Measurements from ENCODE around the gene GNA12. TPM values are rescaled to one million over a fixed set of nuclear protein-coding genes. Genes with fewer than 3 reads are reported as not detected.
A peak's percentile ranks its signal among the peaks of the same experiment; 100 is the strongest.

Gene GNA12
- total and polyA plus RNA-seq, 9 of the 15 experiments (the other 6 are each of a cell fraction or from before 2014, with no cell fraction given), result 0.65 to 32.7 (median 9.6) TPM

GRCh38 chr7:2771274-2771731, 72.8 kb downstream of the GNA12 start (continued):
- TF ChIP-seq ZNF175 (CRISPR knock-in tag; IDR thresholded peaks at IDR 0.05; ENCODE audit: low read depth) (peak; percentile 71; the same call in 1 of the 2 replicates), TRIM28 (IDR thresholded peaks at IDR 0.05) (peak; percentile 53; the same call in 1 of the 2 replicates), TCF7 (IDR thresholded peaks at IDR 0.05; ENCODE audit: borderline replicate concordance) (no peak), RFX5 (IDR thresholded peaks at IDR 0.05; ENCODE audit: low read depth, low read length) (no peak), ZNF41 (CRISPR knock-in tag; conservative IDR thresholded peaks at IDR 0.05) (no peak; the same call in 1 of the 2 replicates), ZNF655 (CRISPR knock-in tag; IDR thresholded peaks at IDR 0.05) (no peak), KAT7 (CRISPR knock-in tag; IDR thresholded peaks at IDR 0.05; ENCODE audit: borderline replicate concordance) (no peak), ZNF436 (CRISPR knock-in tag; IDR thresholded peaks at IDR 0.05) (no peak), IFI16 (CRISPR knock-in tag; IDR thresholded peaks at IDR 0.05) (no peak), PCBP2 (IDR thresholded peaks at IDR 0.05; ENCODE audit: low read depth, low read length, poor library complexity, severe bottlenecking) (no peak), RFX7 (CRISPR knock-in tag; IDR thresholded peaks at IDR 0.05) (no peak), ATF4 (CRISPR knock-in tag; IDR thresholded peaks at IDR 0.05) (0 out of 2 replicates have a peak, but pooled peaks have one; percentile 26), LCOR (CRISPR knock-in tag; IDR thresholded peaks at IDR 0.05) (peak; percentile 72; the same call in 1 of the 2 replicates), SAP30 (IDR thresholded peaks at IDR 0.05; ENCODE audit: borderline replicate concordance, insufficient read depth, low read depth, low read length, poor library complexity, severe bottlenecking) (no peak), SRSF7 (optimal IDR thresholded peaks at IDR 0.05; ENCODE audit: low read depth, low read length) (no peak), ZNF644 (tag; IDR thresholded peaks at IDR 0.05; ENCODE audit: low read depth) (no peak), MAFK (IDR thresholded peaks at IDR 0.05; ENCODE audit: low read length) (0 out of 2 replicates have a peak, but pooled peaks have one; percentile 13), CXXC5 (CRISPR knock-in tag; IDR thresholded peaks at IDR 0.05) (peak; percentile 44), ATF1 (CRISPR knock-in tag; IDR thresholded peaks at IDR 0.05) (no peak), ATF1 (tag; IDR thresholded peaks at IDR 0.05) (peak; percentile 59; the same call in 1 of the 2 replicates), SPI1 (IDR thresholded peaks at IDR 0.05; ENCODE audit: borderline replicate concordance, low read depth, low read length) (no peak), SFPQ (IDR thresholded peaks at IDR 0.05; ENCODE audit: low read depth, low read length) (no peak), ZNF76 (CRISPR knock-in tag; IDR thresholded peaks at IDR 0.05; ENCODE audit: borderline replicate concordance) (no peak), ZNF253 (CRISPR knock-in tag; conservative IDR thresholded peaks at IDR 0.05) (no peak), KLF10 (CRISPR knock-in tag; IDR thresholded peaks at IDR 0.05) (no peak), POLR2G (IDR thresholded peaks at IDR 0.05; ENCODE audit: low read depth, low read length) (no peak), C11orf30 (IDR thresholded peaks at IDR 0.05; ENCODE audit: low read depth) (no peak), PTBP1 (IDR thresholded peaks at IDR 0.05; ENCODE audit: low read depth, low read length) (no peak)

All from K562 (cell line).